Immature natural killer cell (primary cell): ENCODE data around the gene DACH1. TPM values are rescaled to one million over a fixed set of nuclear protein-coding genes. Genes with fewer than 3 reads are reported as not detected.

ENCODE experiments used
- DNase-seq, 3 donors: peaks; one replicate each; pipeline ENCODE4 v3.0.0; 2022; ENCODE audit warnings: mixed read lengths in 1 of 3
- H3K27ac Mint-ChIP-seq, 6 donors: one replicate each; pipeline ENCODE4 v1.8.0; 2020; ENCODE audit warnings: mixed read lengths in 6 of 6, mild to moderate bottlenecking in 5 of 6, inconsistent platforms in 4 of 6, moderate library complexity in 3 of 6
- H3K27me3 Mint-ChIP-seq, 3 donors: one replicate each; pipeline ENCODE4 v1.8.0; 2020 to 2021; ENCODE audit warnings: low read depth in 3 of 3, mild to moderate bottlenecking in 3 of 3, mixed read lengths in 3 of 3, moderate library complexity in 3 of 3, inconsistent platforms in 1 of 3
- H3K36me3 Mint-ChIP-seq, 3 donors: one replicate each; pipeline ENCODE4 v1.8.0; 2020; ENCODE audit warnings: mixed read lengths in 3 of 3, inconsistent platforms in 2 of 3, mild to moderate bottlenecking in 2 of 3
- H3K4me1 Mint-ChIP-seq, 2 donors: one replicate each; pipeline ENCODE4 v1.8.0; 2020; ENCODE audit warnings: inconsistent platforms in 2 of 2, mild to moderate bottlenecking in 2 of 2, mixed read lengths in 2 of 2, moderate library complexity in 1 of 2
- H3K4me3 Mint-ChIP-seq, 5 donors: one replicate each; pipeline ENCODE4 v1.8.0; 2020; ENCODE audit warnings: mild to moderate bottlenecking in 5 of 5, mixed read lengths in 5 of 5, inconsistent platforms in 3 of 5, moderate library complexity in 3 of 5
- H3K9me3 Mint-ChIP-seq, 6 donors: one replicate each; pipeline ENCODE4 v1.8.0; 2020; ENCODE audit warnings: mild to moderate bottlenecking in 6 of 6, mixed read lengths in 6 of 6, inconsistent platforms in 4 of 6, moderate library complexity in 3 of 6
- polyA plus RNA-seq, 3 donors: library from polyadenylated mRNA; unstranded; fragments of 300-500 nt; fragmentation: Illumina TruSeq; gene quantifications; one replicate each; pipeline ENCODE4 v1.2.3, GENCODE V29; 2021

DACH1 gene
- polyA plus RNA-seq, 3 donors from 2014 or later, result 0.08 to 0.72 (median 0.32) TPM

DNA sequence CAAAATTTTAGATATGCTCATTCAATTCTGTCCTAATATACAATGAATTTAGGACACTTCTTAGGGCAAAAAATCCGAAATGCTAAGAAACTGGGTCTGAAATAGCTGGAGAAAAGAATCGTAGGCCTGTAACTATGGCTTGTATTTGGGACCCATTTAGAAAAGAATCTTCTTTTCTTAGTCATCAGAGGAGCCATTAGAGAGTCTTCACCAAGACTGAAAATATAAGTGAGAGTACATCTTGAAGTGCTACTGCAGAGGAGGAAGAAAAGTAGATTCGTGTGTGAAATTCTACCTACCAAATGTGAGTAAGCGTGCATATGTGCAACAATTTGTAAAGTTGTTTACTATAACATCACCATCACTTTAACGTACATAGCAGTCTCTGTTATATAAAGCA is 8.8 kb upstream of the DACH1 start:
- Mint-ChIP-seq H3K27ac (no peak overlapping the region), H3K4me3 (no peak overlapping the region), H3K4me1 (peaks cover 0 to 6% of the 10 kb centered on the region in 2 donors), H3K36me3 (no peaks in the 10 kb centered on the region), H3K9me3 (peaks cover 0 to 9% (median 2%) of the 10 kb centered on the region in 6 donors), H3K27me3 (peaks cover 0 to 6% (median 0%) of the 10 kb centered on the region in 3 donors)
- DNase-seq, result no peak

DNA sequence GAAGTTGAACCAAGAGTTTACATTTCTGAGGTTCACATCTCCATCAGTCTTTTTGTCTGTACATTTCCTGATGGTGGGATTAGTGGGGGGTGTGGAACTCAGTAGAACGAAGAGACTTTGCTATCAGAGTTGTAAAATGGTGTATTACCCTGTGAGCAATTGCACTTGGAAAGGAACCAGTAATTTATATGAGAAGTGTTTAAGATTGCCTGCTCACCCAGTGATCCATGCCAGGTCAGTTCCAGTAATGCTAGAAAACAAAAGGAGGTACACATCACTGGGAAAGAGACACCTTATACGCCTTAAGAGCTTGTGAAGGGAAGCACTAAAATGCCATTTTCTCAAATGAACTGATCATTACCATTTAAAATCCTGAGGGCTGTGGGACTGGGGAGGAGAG is 7.5 kb upstream of the DACH1 start:
- no peak for DNase-seq
- peaks cover 0 to 6% of the 10 kb centered on the region in 2 donors for H3K4me1 Mint-ChIP-seq
- H3K4me3 Mint-ChIP-seq, result no peak overlapping the region
- peaks cover 0 to 6% (median 3%) of the 10 kb centered on the region in 3 donors for H3K27me3 Mint-ChIP-seq
- H3K27ac Mint-ChIP-seq, result no peak overlapping the region
- peaks cover 0 to 9% (median 4%) of the 10 kb centered on the region in 6 donors for H3K9me3 Mint-ChIP-seq
- no peaks in the 10 kb centered on the region for H3K36me3 Mint-ChIP-seq

DNA sequence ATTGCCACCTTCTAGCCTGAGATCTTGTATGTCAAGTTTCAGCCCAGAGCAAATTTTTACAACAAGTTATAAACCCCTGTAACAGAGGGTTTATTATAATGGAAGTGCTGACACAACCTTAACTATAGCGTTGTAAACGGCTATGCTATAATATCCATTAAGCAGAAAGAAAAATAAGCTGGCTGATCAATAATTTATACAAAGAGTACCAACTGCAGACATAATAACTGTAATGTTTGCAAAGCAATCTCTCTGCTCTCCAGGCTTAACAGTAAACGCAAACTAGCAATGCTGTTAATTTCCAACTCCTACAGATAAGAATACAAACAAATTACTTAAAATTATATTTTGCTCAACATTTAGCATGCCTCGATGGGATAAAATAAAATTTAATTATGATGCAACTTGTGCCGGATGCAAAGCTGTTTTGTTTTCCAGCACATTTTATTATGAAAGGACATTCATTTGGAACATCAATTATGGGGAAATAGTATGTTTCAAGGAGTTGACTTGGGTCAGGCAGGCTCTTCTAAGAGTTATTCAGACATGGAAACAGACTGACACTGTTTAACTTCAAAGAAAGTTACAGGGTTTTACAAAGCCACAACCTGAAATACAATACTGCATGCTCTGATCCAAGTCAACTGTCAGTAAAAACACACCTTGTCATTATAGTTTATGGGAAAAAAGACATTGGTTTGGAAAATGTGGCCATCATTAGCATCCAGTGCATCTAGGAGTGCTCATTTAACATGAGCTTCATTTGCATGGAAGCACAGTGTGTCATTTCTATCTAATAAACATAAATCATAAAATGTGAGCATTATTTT is 6.6 kb upstream of the DACH1 start:
- Mint-ChIP-seq H3K4me1 (no peaks in the 10 kb centered on the region), H3K27ac (no peak overlapping the region), H3K9me3 (peaks cover 0 to 9% (median 4%) of the 10 kb centered on the region in 6 donors), H3K36me3 (no peaks in the 10 kb centered on the region), H3K4me3 (no peak overlapping the region), H3K27me3 (peaks cover 0 to 9% (median 3%) of the 10 kb centered on the region in 3 donors)
- DNase-seq, result no peak

DNA sequence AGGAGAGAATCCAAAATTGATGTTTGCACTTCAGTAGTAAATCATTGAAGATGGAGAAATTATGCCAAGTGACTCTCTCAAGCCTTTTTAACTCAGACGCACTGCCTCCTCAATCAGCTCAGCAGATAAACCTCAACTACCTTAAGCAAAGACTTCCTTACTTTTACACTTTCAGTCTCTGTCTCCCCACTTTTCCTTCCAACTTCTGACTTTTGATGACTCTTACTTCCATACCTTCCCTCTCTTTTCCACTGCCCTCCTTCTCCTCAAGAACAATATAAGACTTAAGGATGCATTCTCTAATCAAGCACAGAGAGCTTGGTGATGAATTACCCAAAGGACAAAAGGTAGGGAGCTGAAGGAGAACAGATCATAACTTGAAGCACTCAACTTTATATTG is 4.8 kb upstream of the DACH1 start:
- DNase-seq, result no peak
- Mint-ChIP-seq H3K27ac (no peak overlapping the region), H3K9me3 (peaks cover 0 to 9% (median 4%) of the 10 kb centered on the region in 6 donors), H3K4me1 (peaks cover 6 to 10% of the 10 kb centered on the region in 2 donors), H3K36me3 (peaks cover 0 to 4% (median 0%) of the 10 kb centered on the region in 3 donors), H3K27me3 (peaks cover 6 to 19% (median 6%) of the 10 kb centered on the region in 3 donors), H3K4me3 (no peak overlapping the region)

DNA sequence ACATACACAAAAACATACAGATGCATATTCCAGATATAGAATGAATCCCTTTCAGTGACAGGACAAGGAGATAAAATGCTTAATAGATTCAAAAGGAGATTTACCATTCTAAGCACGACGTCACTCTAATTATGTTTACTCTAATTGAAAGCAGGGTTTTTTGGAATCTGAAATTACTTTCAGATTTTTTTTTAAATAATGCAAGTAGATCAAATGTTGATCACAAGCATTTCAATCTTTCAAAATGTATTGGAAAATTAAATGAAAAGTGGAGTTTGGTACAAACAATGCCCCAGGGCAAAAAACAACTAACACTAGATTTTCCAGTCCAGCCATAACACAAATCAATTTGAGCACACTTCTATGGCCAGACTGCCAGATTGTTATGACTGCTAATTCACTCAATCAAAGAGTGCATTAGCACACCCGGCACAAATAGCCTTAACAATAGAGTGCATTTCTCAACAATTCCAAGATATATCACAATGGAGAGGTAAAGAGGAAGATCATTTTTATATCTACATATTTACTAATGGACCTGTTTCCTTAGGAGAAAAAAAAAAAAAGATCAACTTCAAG is 4.3 kb upstream of the DACH1 start:
- Mint-ChIP-seq H3K36me3 (peaks cover 0 to 4% (median 0%) of the 10 kb centered on the region in 3 donors), H3K9me3 (peaks cover 0 to 9% (median 5%) of the 10 kb centered on the region in 6 donors)

DNA sequence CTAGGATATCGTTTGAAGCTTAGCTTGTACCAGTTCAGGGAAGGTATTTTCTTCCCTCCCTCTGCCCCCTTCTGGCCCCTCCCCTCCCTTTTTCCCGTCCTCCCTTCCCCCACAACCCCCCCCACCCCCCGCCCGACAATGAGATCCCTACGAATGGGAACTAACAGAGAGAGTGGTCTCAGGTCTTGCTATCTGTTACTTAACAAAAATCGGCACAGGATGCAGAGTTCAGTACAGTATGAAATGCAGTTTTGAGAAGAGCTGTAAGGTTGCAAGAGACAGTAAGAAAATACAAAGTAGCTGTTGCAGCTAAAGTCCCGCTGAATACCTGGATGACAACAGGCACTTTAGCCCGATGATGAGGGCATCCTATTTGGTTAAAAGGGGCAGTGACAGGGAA is 3.1 kb upstream of the DACH1 start:
- DNase-seq, result no peak
- H3K27ac Mint-ChIP-seq, result no peak overlapping the region
- peaks cover 0 to 9% (median 5%) of the 10 kb centered on the region in 6 donors for H3K9me3 Mint-ChIP-seq
- peaks cover 6 to 19% (median 8%) of the 10 kb centered on the region in 3 donors for H3K27me3 Mint-ChIP-seq
- H3K4me1 Mint-ChIP-seq, result peaks cover 7 to 11% of the 10 kb centered on the region in 2 donors
- peaks cover 0 to 4% (median 0%) of the 10 kb centered on the region in 3 donors for H3K36me3 Mint-ChIP-seq
- no peak overlapping the region for H3K4me3 Mint-ChIP-seq

More for the DNA sequence above, 4.3 kb upstream of the DACH1 start:
- Mint-ChIP-seq H3K4me3 (no peak overlapping the region), H3K4me1 (peaks cover 6 to 11% of the 10 kb centered on the region in 2 donors), H3K27ac (no peak overlapping the region), H3K27me3 (peaks cover 6 to 19% (median 8%) of the 10 kb centered on the region in 3 donors)
- no peak for DNase-seq

DNA sequence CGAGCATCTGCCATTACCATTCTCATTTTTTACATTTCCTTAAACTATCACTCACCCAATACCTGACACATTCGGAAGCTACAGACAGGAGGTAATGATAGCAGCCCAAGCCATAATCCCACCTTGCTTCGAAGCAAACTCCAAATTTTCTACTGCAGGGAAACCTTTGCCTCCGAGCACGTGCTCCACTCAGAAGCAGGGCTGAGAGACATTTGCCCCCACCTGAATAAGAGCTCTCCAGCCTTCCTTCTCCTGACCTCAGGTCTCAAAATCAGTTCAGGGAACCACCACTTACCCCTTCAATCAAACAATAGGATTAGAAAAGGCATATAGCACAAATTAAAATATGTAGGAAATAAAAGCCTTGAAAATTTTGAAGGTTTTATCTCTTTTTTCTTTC is 2.3 kb upstream of the DACH1 start:
- Mint-ChIP-seq H3K9me3 (peaks cover 2 to 17% (median 5%) of the 10 kb centered on the region in 6 donors), H3K27me3 (peaks cover 13 to 20% (median 15%) of the 10 kb centered on the region in 3 donors), H3K4me3 (no peak overlapping the region), H3K27ac (no peak overlapping the region), H3K4me1 (peaks cover 14 to 19% of the 10 kb centered on the region in 2 donors), H3K36me3 (peaks cover 0 to 5% (median 4%) of the 10 kb centered on the region in 3 donors)
- DNase-seq, result no peak

DNA sequence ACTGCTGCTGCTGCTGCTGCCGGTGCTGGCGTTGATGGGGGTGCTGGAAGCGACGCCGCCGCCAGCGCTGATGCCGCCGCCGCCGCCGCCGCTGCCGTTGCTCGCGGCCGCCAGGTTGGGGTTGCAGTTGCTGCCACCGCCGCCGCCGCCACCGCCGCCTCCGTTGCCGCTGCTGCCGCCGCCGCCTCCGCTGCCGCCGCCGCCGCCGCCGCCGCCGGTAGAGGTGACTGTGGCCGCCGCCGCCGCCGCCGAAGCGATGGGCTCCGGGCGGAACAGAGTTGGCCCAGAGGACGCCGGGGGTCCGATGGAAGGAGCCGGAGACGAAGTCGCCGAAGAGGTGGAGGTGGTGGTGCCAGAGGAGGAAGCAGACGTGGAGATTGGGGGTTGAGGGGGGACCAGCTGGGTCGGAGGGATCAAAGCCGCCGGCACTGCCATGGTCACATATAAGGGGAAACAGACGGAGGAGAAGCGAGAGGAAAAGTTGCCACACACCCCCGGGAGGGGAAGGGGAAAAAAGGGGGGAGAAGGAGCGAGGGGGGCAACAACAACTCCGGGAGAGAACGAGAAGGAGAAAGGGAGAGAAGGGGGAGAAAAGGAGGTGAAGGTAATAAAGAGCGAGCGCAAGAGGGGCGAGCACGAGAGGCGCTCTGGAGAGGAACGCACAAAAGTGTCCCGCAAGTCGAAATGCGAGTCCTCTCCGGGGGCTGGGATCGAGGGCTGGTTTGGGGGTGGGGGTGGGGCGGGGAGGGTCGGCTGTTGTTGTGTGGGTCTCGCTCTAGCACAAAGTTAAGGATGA is 471 bp downstream of the DACH1 start:
- Mint-ChIP-seq H3K27me3 (peaks cover 15 to 29% (median 22%) of the 10 kb centered on the region in 3 donors), H3K4me3 (peak overlapping the region; percentile 67 to 83 (median 76)), H3K4me1 (peaks cover 19 to 31% of the 10 kb centered on the region in 2 donors), H3K9me3 (peaks cover 2 to 22% (median 5%) of the 10 kb centered on the region in 6 donors), H3K36me3 (peaks cover 0 to 13% (median 4%) of the 10 kb centered on the region in 3 donors), H3K27ac (peak overlapping the region in 2 of 6 donors; percentile 38 to 57)
- DNase-seq, result peak in 2 of 3 donors; percentile 19 to 24

DNA sequence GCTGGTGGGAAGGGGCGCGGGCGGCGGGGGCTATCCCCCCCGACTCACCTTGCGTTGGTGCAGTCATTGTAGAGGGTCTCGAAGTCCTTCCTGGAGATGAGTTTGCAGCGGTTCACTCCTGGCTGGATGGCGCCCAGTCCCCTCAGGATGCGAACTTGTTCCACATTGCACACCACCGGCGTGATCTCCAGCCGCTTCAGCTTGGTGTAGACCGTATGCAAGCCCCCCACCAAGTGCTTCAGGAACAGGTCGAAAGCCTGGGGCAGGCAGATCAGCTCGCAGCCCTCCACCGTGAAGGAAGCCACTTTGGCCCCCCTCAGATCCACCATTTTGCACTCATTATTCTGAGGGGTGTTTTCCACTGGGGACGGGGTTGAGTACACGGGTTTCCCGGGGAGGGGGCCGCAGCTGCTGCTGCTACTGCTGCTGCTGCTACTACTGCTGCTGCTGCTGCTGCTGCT is 1.1 kb downstream of the DACH1 start:
- peaks cover 0 to 13% (median 4%) of the 10 kb centered on the region in 3 donors for H3K36me3 Mint-ChIP-seq
- no peak for DNase-seq
- peaks cover 15 to 29% (median 22%) of the 10 kb centered on the region in 3 donors for H3K27me3 Mint-ChIP-seq
- peaks cover 19 to 31% of the 10 kb centered on the region in 2 donors for H3K4me1 Mint-ChIP-seq
- H3K27ac Mint-ChIP-seq, result no peak overlapping the region
- H3K9me3 Mint-ChIP-seq, result peaks cover 0 to 22% (median 5%) of the 10 kb centered on the region in 6 donors
- H3K4me3 Mint-ChIP-seq, result peak overlapping the region; percentile 54 to 70 (median 65)

DNA sequence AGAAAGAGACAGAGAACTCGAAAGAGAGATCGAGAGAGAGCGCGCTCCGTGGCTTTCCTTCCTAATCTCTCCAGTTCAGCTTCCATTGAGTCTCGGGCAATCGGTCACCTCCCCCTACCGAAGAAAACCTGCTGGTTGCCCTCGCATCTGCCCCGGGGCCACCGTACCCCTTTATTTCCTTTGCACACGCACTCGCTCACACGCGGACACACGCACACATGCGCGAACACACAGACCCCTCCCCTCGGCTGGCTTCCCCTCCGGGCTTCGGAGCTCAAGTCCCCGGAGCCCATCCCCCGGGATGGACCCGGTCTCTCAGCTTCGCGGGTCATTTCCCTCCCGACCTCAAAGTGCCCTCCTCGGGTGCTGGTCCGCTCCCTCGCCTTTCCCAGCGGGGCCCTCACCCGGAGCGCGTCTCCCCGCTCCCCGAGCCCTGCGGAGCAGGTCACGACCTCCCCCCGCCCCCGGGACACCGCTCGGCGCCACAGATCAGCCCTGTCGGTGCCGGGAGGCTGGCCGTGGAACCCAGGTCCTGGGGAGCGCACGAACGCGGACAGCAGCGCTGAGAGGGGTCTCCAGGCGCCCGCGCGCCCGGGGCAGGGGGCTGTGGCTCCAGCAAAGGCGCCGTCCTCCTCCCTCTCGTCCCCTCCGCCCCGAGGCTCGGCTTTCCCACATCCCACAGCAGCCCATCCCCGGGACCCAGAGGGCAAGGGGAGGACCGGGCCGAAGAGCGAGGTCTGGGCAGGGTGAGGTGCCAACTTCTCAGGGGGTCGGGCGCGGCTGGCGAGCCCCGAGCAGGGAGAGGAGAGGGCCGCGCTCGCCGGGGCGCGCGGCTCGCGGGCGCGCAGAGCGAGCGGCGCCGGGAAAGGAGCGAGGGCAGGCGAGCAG is 1.8 kb downstream of the DACH1 start:
- peak overlapping the region in 1 of 6 donors; percentile 53 for H3K27ac Mint-ChIP-seq
- H3K4me3 Mint-ChIP-seq, result peak overlapping the region; percentile 76 to 93 (median 91)
- H3K4me1 Mint-ChIP-seq, result peaks cover 19 to 31% of the 10 kb centered on the region in 2 donors
- no peak for DNase-seq
- peaks cover 0 to 25% (median 5%) of the 10 kb centered on the region in 6 donors for H3K9me3 Mint-ChIP-seq
- peaks cover 0 to 13% (median 4%) of the 10 kb centered on the region in 3 donors for H3K36me3 Mint-ChIP-seq
- H3K27me3 Mint-ChIP-seq, result peaks cover 12 to 28% (median 22%) of the 10 kb centered on the region in 3 donors

DNA sequence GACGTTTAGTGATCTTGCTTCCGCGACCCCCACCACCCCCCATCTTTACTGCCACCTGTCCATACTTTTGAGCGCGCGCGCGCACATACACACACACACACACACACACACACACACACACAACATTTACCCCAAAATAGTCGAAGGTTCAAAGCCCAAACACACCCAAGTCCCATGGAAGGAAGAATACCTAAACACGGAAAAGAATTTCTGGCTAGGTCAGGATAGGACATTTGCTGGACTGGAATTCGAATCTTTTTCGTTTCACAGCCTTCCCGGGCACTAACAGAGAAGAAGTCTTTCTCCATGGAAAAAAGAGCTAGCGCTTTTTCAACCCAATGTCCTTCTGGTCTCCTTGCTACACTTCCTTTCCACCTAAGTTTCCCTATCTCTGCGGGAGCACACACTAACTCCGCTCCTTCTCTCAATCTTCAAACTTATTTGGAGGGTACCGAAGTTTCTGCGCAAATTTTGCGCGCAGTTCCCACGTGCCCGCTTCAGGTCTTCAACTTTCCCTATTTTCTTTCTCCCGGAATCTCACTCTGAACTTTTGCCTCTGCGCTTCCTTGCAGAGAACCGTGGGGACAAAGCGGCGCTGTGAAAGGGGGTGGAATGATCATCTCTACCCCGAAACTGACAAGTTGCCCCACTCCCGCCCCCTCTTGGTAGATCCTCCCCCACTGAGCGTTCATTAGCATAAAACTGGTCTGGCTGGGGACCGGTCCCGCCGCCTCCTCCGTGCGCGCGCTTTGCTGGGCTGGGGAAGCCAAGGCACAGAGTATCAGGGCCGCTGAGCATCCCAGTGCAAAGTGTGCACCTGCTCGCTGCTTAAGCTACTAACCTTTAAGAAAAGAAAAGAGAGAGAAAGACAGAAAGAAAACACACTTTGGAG is 2.7 kb downstream of the DACH1 start:
- Mint-ChIP-seq H3K9me3 (peaks cover 0 to 25% (median 2%) of the 10 kb centered on the region in 6 donors), H3K36me3 (peaks cover 0 to 13% (median 4%) of the 10 kb centered on the region in 3 donors), H3K4me3 (peak overlapping the region; percentile 76 to 93 (median 91)), H3K4me1 (peaks cover 19 to 31% of the 10 kb centered on the region in 2 donors), H3K27me3 (peaks cover 12 to 26% (median 22%) of the 10 kb centered on the region in 3 donors), H3K27ac (peak overlapping the region in 2 of 6 donors; percentile 53 to 54)
- peak in 1 of 3 donors; percentile 32 for DNase-seq
